HG03442 (cell line): ENCODE measurements around the gene GNA12.

Experiments used
- ATAC-seq: cut with Tn5 transposase; IDR thresholded peaks from one replicate; pipeline ENCODE4 v1.9.1; 2021; ENCODE audit warnings: mild to moderate bottlenecking, moderate library complexity; ENCODE audit not compliant: unreplicated experiment

The GNA12 gene

DNA sequence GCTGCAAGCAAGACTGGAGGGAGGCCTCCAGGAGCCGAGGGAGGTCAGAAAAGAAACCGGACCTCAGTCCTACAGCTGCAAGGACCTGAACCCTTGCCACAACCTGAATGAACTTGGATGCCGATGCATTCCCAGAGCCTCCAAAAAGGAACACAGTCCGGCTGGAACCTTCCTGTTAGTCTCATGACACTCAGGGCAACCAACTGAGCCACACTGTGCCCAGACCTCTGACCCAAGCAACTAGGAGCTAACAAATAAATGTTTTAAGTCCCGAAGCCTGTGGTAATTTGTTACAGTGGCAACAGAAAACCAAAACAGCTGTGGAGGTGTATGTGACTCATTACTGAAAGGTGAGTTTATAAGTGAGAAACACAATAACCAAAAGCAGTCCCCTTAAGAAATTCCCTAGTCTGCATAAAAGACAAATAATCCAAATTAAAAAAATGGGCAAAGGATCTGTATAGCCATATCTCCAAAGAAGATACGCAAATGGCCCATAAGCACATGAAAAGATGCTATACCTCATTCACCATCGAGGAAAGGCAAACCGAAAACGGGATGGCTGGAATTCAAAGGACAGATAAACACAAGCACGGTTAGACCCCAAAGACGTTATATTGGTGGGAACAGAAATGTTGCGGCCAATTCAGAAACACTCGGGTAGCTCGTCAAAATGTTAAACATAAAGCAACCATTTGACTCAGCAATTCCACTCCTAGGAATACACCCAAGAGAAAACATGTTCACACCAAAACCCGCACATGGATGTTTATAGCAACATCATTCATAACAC is 24.8 kb downstream of the GNA12 start:
- no peak for ATAC-seq

DNA sequence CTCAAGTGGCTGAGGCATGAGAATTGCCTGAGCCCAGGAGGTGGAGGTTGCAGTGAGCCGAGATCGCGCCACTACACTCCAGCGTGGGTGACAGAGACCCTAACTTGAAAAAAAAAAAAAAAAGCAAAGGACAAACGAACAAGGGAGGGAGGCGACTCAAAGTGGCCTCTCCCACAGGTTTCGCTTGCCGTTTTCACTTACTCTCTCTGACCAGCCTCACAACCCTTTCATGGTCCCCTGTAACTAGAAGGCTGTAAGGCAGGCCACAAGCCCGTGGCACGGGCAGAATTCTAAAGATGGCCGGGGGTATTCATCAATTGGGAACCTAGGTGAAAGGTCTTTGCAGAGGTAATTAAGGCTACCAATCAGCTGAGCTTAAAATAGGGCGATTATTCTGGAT is 25.5 kb downstream of the GNA12 start:
- ATAC-seq = no peak

DNA sequence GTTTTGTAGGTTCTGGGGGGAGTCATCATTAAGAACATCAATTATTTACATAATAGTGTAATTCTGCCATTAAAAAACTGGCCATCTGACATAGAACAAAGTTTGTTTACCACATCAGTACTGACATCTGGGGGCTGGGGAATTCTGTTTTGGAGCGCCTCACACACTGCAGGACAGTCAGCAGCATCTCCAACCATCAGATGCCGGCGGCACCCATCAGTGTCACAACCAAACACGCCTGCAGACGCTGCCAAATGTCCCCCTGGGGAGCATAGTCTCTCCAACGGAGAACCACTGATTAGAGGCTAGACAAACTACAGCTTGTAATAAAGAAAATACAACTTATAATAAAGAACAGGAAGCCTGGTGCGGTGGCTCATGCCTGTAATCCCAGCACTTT is 26.0 kb downstream of the GNA12 start:
- no peak for ATAC-seq

DNA sequence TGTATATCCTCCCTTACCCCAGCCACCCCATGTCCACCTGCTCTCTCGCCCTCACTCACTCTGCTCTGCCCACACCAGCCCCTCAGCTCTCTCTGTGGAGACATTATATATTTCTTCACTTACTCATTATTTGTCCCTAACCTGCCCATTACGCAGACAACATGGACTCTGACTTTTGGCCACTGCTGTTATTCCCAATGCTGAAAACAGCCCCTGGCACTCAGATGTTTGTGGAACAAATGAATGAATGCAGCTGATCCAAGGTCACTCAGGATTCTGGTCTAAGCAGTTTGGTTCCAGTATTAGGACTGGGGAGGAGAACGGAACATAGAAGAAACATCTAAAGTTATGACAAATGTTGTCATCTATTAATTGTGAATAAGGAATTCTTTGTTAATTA is 26.7 kb downstream of the GNA12 start:
- no peak for ATAC-seq

DNA sequence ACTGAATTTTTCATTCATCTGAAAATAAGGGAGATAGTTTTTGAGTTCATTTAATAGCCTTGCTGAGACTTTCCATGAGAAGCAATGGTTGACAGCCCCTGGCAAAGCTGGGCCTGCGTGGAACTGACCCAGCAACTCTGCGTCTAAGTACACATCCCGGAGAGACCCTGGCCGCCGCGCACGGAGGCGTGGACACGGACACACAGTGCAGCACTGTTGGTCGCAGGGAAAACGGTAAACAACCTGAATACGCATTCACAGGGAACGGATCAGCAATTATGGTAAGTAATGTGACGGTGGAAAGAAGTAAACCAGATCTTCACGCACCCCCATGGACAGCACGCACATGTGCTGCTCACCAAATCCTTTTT is 28.2 kb downstream of the GNA12 start:
- ATAC-seq = no peak

DNA sequence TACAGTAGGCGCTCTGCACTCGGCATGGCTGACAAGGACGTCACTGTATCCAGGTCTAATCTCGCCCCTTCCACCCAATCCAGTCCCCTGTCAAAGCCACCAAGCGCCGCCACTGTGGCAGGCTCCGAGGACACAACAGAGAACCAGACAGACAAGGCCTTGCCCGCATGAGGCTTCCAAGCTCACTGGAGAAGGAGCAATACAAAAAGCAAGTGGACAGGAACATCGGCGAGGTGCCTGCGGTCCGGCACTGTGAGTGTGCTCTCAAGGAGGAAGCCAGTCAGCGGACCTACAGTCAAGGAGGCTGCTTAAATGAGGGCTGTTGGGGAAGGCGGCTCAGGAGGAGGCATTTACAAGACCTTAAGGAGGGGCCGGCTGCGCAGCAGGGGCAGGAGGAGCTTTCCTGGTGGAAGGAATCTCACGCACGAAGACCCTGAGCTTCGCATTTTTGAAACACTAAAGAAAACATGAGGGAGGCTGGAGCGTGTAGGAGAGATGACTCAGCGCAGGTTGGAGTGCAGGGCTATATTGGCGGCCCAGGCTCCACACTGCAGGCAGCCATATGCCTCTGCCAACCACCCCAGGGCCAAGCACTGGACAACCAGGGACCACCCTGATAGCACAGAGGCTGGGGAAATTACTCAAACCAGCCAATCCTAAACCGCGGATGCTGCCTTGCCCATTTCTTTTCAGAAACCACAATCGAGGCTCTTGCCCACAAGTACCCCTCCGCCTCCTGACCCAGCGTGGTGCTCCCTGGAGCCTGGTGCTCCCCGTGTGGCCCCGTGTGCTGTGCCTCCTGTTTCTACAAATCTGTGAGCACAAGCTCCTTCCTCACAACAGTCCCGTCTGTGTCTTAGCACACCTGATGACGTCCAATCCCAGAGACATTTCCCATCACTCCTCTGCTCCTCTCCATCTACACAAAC is 28.9 kb downstream of the GNA12 start:
- no peak for ATAC-seq

DNA sequence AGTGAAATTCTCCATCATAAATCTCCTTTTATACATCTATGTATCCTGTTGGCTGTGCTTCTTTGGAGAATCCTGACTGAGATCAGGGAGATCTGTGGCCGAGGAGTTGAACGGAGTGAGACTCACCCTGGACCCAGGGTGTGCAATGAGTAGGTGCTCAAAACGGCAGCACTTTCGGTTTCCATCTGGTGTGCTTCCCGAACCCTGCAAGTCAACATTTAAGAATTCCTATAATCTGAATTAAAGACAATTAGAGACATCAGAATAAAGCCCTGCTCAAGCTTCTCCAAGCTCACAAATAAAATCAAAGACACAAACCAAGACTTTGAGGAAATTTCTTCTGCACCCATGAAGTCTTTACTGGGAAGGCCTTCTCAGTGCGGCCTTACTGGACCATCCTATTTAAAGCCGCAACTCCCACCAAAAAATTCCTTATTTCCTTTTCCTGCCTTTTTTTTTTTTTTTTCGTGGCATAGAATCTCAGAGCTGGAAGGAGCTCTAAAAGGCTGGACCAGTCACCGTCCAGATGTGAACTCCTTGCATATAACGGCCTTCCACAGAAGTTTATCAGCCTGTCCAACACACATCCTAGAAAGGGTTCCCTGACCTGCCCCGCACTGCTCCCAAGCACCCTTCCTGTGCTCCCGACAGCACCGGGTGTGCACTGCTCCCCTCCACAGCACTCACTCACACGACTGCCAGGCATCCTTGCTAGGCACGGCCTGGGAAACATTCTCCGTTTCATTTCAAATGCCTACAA is 29.7 kb downstream of the GNA12 start:
- ATAC-seq = no peak

DNA sequence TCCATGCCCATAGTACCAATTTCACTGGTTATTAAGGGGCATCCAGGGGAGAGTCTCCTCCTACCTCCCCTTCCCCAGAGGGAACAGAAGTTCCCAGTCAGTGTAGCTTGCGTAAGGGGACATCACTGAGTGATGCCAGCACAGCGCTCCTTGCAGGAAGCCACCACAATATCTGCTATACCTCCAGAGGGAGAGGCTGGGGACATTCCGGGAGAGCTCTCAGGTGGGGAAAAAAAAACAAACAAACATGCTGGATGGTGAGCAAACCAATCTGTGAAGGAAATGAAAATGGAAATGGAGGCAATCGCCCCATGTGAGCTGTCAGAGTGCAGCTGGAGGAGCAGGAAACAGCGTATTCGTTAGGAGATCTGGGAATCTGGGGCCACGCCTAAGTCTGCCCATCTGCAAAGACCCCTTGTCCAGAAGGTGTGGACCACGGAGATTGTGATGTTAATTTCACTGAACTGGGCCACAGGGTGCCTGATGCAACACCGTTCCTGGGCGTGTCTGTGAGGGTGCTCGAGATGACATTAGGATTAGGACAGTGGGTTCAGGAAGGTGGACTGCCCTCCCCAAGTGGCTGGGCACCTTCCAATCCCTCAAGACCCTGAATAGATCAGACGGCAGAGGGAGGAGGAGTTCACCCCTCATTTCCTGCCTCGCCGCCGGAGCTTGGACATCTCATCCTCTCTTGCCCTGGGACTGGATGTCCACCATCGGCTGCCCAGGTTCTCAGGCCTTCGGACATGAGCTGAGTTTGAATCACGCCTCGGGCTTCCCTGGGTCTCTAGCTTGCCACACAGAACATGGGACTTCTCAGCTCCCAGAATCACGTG is 30.5 kb downstream of the GNA12 start:
- ATAC-seq = no peak

DNA sequence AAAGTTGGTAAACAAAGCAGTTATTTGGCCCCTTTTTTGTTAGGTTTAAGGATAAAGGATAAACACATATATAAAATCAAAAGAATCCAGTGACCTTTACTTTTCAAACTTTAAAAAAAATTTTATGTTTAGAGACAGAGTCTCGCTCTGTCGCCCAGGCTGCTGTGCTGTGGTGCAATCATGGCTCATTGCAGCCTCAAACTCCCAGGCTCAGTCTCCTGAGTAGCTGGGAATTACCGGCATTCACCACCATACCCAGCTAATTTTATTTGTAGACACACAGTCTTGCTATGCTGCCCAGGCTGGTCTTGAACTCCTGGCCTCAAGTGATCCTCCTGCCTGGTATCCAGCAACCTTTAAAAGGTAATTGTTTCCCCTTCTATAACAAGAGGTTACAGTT is 31.3 kb downstream of the GNA12 start:
- ATAC-seq = no peak

DNA sequence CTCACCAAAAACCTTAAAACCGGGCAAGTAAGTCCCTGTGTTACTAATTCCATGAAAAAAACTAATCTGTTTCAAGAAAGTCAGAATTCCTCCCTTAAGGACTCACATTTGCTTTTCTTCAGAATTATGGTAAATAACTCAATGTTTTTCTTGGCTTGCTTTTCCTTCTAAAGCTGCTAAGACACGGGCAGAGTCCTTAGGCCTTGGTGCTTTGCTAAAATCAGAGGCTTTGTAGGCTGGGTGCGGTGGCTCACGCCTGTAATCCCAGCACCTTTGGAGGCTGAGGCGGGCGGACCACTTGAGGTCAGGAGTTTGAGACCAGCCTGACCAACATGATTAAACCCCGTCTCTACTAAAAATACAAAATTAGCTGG is 32.0 kb downstream of the GNA12 start:
- ATAC-seq = no peak

DNA sequence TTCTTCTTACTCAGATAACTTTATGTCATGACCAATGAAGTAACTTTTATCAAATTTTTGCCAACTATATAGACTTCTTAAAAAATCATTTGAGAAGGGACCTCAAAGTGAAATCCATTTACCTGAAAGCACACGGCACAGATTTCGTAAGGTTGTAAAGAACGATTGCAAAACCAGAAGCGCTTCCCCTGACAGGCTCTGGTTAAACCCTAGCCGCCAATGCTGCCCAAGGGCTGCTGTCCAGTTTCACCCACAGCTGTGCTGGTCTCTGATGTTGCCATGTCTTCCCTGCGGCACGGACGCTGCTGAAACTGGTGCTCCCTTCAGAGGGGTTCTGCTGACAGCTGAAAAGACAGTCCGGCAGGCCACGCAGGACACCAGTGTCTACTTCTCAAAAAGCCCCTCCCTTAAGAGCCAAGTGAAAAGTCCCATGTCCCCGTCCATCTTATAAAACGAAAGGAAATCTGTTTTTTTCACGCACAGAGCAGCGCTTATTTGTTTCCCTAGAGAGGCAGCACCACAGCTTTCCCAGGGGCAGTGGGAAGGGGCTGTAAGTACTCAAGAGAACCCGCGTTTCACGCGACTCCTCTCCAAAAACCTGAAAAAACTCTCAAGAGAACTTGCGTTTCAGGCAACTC is 32.5 kb downstream of the GNA12 start:
- no peak for ATAC-seq

DNA sequence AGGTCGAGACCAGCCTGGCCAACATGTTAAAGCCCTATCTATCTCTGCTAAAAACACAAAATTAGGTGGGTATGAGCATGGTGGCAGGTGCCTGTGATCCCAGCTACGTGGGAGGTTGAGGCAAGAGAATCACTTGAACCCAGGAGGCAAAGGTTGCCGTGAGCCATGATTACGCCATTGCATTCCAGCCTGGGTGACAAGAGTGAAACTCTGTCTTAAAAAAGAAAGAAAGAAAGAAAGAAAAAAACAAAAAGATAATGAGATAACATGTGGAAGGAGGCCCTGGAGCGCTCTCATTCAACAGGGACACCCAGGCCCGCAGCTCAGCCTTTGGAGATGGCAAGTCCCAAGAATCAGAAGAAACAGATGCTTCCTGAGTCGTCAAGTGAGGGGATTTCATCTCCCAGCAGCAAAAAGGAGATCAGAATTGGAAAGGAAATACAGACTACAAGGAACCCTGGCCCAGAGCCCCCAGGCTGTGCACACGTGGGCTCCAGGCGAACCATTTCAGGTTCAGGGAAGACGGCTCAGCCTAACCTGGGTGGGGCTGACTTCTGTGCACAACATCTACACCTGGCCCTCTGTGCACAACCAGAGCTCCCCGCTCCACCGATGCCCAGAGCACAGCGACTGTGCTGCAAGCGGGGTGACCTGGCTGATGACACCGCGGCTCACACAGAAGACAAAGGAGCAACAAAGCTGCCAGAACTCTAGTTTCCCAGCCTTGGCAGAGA is 33.3 kb downstream of the GNA12 start:
- ATAC-seq = no peak

DNA sequence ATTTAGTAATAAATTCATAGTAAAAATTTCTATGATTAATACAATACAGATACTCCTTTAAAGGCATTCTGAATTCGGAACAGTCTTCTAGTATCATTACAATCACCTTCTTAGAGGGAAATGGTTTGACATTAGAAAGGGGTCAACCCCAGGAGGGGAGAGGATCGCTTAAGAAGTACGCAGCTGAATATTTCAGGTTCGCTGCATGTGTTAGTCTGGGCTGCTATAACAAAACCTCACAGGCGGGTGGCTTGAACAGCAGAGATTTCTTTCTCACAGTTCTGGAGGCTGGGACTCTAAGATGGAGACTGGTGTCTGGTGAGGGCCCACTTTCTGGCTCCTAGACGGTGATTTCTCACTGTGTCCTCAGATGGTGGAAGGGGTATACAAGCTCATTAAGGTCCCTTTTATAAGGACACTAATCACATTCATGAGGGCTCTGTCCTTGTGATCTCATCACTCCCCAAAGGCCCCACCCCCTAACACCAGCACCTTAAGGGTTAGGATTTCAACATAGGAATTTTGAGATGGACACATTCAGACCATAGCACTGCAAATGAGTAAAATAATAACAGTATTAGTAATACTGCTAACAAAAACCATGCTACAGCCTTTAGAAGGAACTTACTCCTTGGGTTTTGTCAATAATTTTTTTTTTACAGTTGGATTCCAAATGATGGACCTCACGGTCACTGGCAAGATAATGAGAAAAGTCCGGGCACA is 34.0 kb downstream of the GNA12 start:
- ATAC-seq = no peak

DNA sequence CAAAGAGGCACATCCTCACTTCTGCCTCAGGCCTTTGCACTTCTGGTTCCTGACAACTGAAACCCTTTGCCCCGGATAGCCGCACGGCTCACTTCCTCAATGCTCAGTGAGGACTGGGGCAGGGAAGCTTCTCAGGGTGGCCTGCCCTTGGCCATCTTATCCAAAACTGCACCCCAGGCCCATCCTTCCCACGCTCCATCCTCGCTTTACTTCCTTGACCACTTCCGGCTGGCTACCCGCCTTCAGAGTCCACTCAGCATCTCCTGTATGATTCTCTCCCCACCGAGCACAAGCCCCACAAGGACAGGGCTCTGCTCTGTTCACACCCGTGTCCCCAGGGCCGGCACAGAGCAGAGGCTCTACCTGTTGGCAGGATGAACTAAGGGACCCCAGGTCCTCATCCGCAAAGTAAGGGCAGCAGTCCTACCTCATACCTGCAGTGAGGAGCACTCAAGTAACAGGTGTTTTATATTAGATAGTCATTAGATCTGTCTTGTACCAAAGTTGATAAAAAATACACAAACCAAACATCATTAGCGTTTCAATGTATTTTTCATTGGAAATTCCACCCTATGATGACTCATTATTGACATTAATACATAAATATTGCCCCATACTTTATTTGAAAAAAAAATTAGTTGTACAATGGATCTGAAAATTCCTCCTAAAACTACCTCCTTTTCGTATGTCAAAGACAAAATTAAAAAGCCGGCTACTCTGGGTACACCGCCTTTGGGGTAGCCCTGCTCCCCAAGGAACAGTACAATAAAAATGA is 35.0 kb downstream of the GNA12 start:
- ATAC-seq = no peak

DNA sequence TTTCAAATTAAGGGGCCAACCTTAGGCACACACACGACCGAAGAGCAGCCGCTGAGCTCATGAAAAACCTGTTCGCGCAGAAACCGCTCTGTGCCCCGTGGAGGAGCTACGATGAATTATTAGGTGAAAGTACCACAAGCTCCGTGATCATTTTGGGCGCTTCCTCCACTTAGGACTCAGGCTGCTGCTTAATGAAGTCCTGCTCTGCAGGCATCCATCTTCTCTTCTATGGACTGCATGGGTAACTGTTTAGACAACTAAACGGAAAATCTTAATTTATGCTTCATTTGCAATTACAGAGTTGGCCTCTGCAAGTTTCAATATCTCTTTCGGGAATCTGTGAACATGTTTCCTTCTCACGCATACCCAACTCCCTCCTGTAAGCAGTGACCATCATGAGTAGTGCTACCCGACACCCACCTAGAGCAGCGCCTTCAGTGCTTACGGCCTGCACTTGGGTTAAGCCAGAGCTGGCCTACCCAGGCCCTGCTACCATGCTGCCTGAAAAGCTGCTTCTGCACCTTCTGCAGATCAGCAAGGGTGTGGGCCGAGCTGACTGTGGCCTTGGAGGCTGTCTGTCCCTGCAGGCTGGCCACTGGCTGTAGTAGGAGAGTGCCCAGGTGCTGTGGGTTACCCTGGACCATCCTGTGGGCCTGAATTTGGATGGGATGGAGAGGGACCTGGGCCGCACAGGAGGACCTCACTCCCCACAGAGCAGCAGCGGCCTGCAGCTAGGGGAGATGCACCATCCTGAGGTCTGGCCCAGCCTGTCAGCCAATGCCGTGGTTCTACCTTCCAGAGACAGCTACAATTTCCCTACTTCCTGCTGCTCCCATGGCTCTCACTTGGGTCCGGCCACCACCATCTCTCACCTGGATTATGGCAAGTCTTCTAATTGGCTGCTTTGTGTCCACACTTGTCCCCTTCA is 36.0 kb downstream of the GNA12 start:
- ATAC-seq = no peak

DNA sequence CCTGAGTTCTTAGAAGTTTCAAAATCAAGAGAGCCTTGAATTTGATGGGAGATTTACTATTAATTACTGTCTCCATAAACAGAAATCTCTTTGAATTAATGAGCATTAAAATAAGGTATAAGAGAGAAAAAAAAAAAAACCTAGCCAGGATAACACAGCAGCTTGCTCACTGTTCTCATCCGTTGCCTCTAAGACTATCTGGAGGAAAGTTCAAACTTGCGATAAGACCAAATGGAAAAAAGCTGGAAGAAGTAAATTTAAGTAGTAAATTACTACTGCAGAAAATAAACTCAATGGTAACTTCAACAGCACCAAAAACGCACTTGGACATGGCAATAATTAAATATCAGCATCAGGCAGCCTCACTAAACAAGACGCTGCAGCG is 36.7 kb downstream of the GNA12 start:
- no peak for ATAC-seq

DNA sequence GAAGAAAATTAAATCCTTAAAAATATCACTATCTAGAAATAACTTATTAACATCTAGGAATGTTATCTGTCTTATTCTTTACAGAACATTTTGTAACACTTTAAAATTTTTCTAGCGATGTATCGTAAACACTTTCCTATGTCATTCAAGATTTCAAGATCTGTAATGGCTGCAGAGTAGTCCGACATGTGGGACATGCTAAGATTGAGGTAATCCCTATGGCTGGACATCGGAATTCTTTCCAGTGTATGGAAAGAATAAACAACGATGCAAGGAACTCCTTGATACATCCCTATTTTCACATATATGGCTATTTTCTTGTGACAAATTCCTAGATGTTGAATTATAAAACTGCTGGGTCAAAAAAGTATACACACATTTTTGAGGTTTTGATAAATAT is 37.5 kb downstream of the GNA12 start:
- ATAC-seq = no peak
